ENCODE data around the gene ZFYVE28.

The ZFYVE28 gene

GRCh38 chr4:2366252-2367192 lies 51.9 kb downstream of the ZFYVE28 start:
- ATAC-seq (no peak), DNase-seq (no peak)

GRCh38 chr4:2365913-2366210 lies 52.6 kb downstream of the ZFYVE28 start:
- ATAC-seq (no peak), DNase-seq (no peak)

GRCh38 chr4:2365054-2365912 lies 53.2 kb downstream of the ZFYVE28 start:
- DNase-seq, result peak; percentile 17
- ATAC-seq, result no peak

- DNase-seq, result peak; percentile 69
- ATAC-seq, result peak; percentile 73
Observed at GRCh38 chr4:2364654-2365053, 53.8 kb downstream of the ZFYVE28 start.

GRCh38 chr4:2363951-2364653 lies 54.3 kb downstream of the ZFYVE28 start:
- no peak for DNase-seq
- ATAC-seq, result no peak

GRCh38 chr4:2363056-2363721 lies 55.3 kb downstream of the ZFYVE28 start:
- ATAC-seq, result no peak
- DNase-seq, result no peak

GRCh38 chr4:2362266-2363055 lies 56.0 kb downstream of the ZFYVE28 start:
- ATAC-seq (no peak), DNase-seq (no peak)

- DNase-seq (no peak), ATAC-seq (no peak)
Observed at GRCh38 chr4:2361366-2362265, 56.8 kb downstream of the ZFYVE28 start.

- DNase-seq (no peak), ATAC-seq (no peak)
Observed at GRCh38 chr4:2360396-2360730, 58.1 kb downstream of the ZFYVE28 start.

- no peak for ATAC-seq
- no peak for DNase-seq
Observed at GRCh38 chr4:2359591-2360395, 58.7 kb downstream of the ZFYVE28 start.

GRCh38 chr4:2357821-2358745 lies 60.4 kb downstream of the ZFYVE28 start:
- no peak for ATAC-seq
- DNase-seq, result no peak

GRCh38 chr4:2356123-2357069 lies 62.0 kb downstream of the ZFYVE28 start:
- no peak for DNase-seq
- ATAC-seq, result no peak

GRCh38 chr4:2354760-2355159 lies 63.7 kb downstream of the ZFYVE28 start:
- peak; percentile 39 for ATAC-seq
- peak; percentile 29 for DNase-seq

GRCh38 chr4:2354118-2354517 lies 64.3 kb downstream of the ZFYVE28 start:
- no peak for ATAC-seq
- peak; percentile 31 for DNase-seq

- DNase-seq, result peak; percentile 2
Observed at GRCh38 chr4:2353222-2354107, 65.0 kb downstream of the ZFYVE28 start.

GRCh38 chr4:2352729-2353221 lies 65.7 kb downstream of the ZFYVE28 start:
- DNase-seq (no peak), ATAC-seq (no peak)

More at GRCh38 chr4:2353222-2354107, 65.0 kb downstream of the ZFYVE28 start:
- ATAC-seq, result peak; percentile 20
